OCI-LY1 (cell line): ENCODE data around the gene FAM83F.

Source experiments
- H2AFZ ChIP-seq: fragments of 200-600 bp; sonication (generic), shearing (Covaris generic); 2 replicates; pipeline ENCODE4 v1.6.0; 2014; ENCODE audit warnings: antibody characterized with exemption, mild to moderate bottlenecking, low read length
- H3F3A ChIP-seq: fragments of 200-600 bp; sonication (generic), shearing (Covaris generic); 2 replicates; pipeline ENCODE4 v1.6.0; 2014; ENCODE audit warnings: mild to moderate bottlenecking, antibody characterized with exemption, low read length, moderate library complexity; ENCODE audit not compliant: insufficient read depth
- H3K27ac ChIP-seq: fragments of 200-600 bp; sonication (generic); 2 replicates; pipeline ENCODE4 v1.5.1; 2014; ENCODE audit warnings: low read length, mixed run types, mild to moderate bottlenecking, low read depth; ENCODE audit not compliant: poor library complexity, severe bottlenecking
- H3K27me3 ChIP-seq: fragments of 200-600 bp; sonication (generic); 2 replicates; pipeline ENCODE4 v1.6.0; 2014; ENCODE audit warnings: antibody characterized with exemption, mild to moderate bottlenecking, low read length, moderate library complexity; ENCODE audit not compliant: insufficient read depth
- H3K36me3 ChIP-seq: fragments of 200-600 bp; sonication (generic); 2 replicates; pipeline ENCODE4 v1.6.1; 2014; ENCODE audit warnings: mild to moderate bottlenecking, antibody characterized with exemption, low read length, moderate library complexity, mixed read lengths; ENCODE audit not compliant: insufficient read depth
- H3K4me1 ChIP-seq: fragments of 200-600 bp; sonication (generic); 2 replicates; pipeline ENCODE4 v1.5.1; 2014; ENCODE audit warnings: mild to moderate bottlenecking, low read length, moderate library complexity; ENCODE audit not compliant: insufficient read depth, severe bottlenecking
- H3K4me2 ChIP-seq: fragments of 200-600 bp; sonication (generic), shearing (Covaris generic); 2 replicates; pipeline ENCODE4 v1.6.1; 2014; ENCODE audit warnings: low read length
- H3K4me3 ChIP-seq: fragments of 200-600 bp; sonication (generic); 2 replicates; pipeline ENCODE4 v1.5.1; 2014; ENCODE audit warnings: low read length, low read depth, mild to moderate bottlenecking, mixed read lengths; ENCODE audit not compliant: poor library complexity, severe bottlenecking
- H3K79me2 ChIP-seq: fragments of 200-600 bp; shearing (Covaris generic); 2 replicates; pipeline ENCODE4 v1.6.1; 2016; ENCODE audit warnings: mixed run types, low read length, mixed read lengths; ENCODE audit not compliant: insufficient read depth
- H3K9ac ChIP-seq: fragments of 200-600 bp; sonication (generic), shearing (Covaris generic); 2 replicates; pipeline ENCODE4 v1.6.1; 2014; ENCODE audit warnings: mild to moderate bottlenecking, low read length, mixed read lengths
- H3K9me2 ChIP-seq: fragments of 200-600 bp; sonication (generic), shearing (Covaris generic); 2 replicates; pipeline ENCODE4 v1.6.1; 2014; ENCODE audit warnings: low read depth, mild to moderate bottlenecking, low read length, mixed read lengths
- H3K9me3 ChIP-seq: fragments of 200-600 bp; shearing (Covaris generic); 2 replicates; pipeline ENCODE4 v1.6.1; 2014; ENCODE audit warnings: low read length, mixed read lengths
- H4K20me1 ChIP-seq: fragments of 200-600 bp; sonication (generic), shearing (Covaris generic); 2 replicates; pipeline ENCODE4 v1.6.0; 2016; ENCODE audit warnings: mild to moderate bottlenecking, low read length; ENCODE audit not compliant: insufficient read depth
- EZH2 ChIP-seq: fragments of 200-600 bp; sonication (generic), shearing (Covaris generic); IDR thresholded peaks from 2 replicates; pipeline ENCODE4 v1.8.0; 2017; ENCODE audit warnings: borderline replicate concordance, mixed run types, mild to moderate bottlenecking, antibody characterized with exemption, low read length, moderate library complexity, mixed read lengths
- TF ChIP-seq, protein P1 (sequence below): fragments of 200-600 bp; sonication (generic), shearing (Covaris generic); IDR thresholded peaks from 2 replicates; pipeline ENCODE4 v1.5.1; 2017; ENCODE audit warnings: mild to moderate bottlenecking, antibody characterized with exemption, low read length, moderate library complexity, mixed read lengths

The FAM83F gene

GRCh38 chr22:39979048-39979447 is 15.7 kb upstream of the FAM83F start:
- Histone ChIP-seq H3K27ac (no peak overlapping the region), H3K27me3 (no peaks in the 10 kb centered on the region; the same call in 1 of the 2 replicates), H3K9me3 (no peaks in the 10 kb centered on the region), H3K4me2 (no peak overlapping the region), H3K4me3 (no peak overlapping the region), H4K20me1 (no peaks in the 10 kb centered on the region), H3K36me3 (no peaks in the 10 kb centered on the region), H2AFZ (no peak overlapping the region), H3K4me1 (no peaks in the 10 kb centered on the region), H3K79me2 (no peaks in the 10 kb centered on the region), H3K9ac (no peak overlapping the region), H3F3A (no peaks in the 10 kb centered on the region), H3K9me2 (no peaks in the 10 kb centered on the region)
- TF ChIP-seq, protein P1, sequence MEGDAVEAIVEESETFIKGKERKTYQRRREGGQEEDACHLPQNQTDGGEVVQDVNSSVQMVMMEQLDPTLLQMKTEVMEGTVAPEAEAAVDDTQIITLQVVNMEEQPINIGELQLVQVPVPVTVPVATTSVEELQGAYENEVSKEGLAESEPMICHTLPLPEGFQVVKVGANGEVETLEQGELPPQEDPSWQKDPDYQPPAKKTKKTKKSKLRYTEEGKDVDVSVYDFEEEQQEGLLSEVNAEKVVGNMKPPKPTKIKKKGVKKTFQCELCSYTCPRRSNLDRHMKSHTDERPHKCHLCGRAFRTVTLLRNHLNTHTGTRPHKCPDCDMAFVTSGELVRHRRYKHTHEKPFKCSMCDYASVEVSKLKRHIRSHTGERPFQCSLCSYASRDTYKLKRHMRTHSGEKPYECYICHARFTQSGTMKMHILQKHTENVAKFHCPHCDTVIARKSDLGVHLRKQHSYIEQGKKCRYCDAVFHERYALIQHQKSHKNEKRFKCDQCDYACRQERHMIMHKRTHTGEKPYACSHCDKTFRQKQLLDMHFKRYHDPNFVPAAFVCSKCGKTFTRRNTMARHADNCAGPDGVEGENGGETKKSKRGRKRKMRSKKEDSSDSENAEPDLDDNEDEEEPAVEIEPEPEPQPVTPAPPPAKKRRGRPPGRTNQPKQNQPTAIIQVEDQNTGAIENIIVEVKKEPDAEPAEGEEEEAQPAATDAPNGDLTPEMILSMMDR: no peak
- TF ChIP-seq EZH2: no peak

- H3K36me3 ChIP-seq: no peaks in the 10 kb centered on the region
- H3K4me2 ChIP-seq: no peak overlapping the region
- no peak for TF ChIP-seq EZH2
- H3K79me2 ChIP-seq: no peaks in the 10 kb centered on the region
- no peak overlapping the region for H3K4me3 ChIP-seq
- H3K9me3 ChIP-seq: no peaks in the 10 kb centered on the region
- no peak overlapping the region for H3K9ac ChIP-seq
- no peaks in the 10 kb centered on the region for H3K9me2 ChIP-seq
- no peak overlapping the region for H2AFZ ChIP-seq
- no peaks in the 10 kb centered on the region for H4K20me1 ChIP-seq
- no peaks in the 10 kb centered on the region; the same call in 1 of the 2 replicates for H3K27me3 ChIP-seq
- H3K27ac ChIP-seq: no peak overlapping the region
- no peaks in the 10 kb centered on the region for H3K4me1 ChIP-seq
- H3F3A ChIP-seq: no peaks in the 10 kb centered on the region
These were observed 15.3 kb upstream of the FAM83F start for GRCh38 chr22:39979458-39979857.

GRCh38 chr22:39980596-39980995 is 14.2 kb upstream of the FAM83F start:
- no peak overlapping the region for H2AFZ ChIP-seq
- H3K36me3 ChIP-seq: no peaks in the 10 kb centered on the region
- H3F3A ChIP-seq: no peaks in the 10 kb centered on the region
- no peaks in the 10 kb centered on the region for H3K79me2 ChIP-seq
- no peak overlapping the region for H3K9ac ChIP-seq
- no peaks in the 10 kb centered on the region for H3K4me1 ChIP-seq
- no peak overlapping the region for H3K27ac ChIP-seq
- no peaks in the 10 kb centered on the region for H3K9me3 ChIP-seq
- H4K20me1 ChIP-seq: no peaks in the 10 kb centered on the region
- H3K4me2 ChIP-seq: no peak overlapping the region
- no peak overlapping the region for H3K4me3 ChIP-seq
- no peaks in the 10 kb centered on the region; the same call in 1 of the 2 replicates for H3K27me3 ChIP-seq
- no peak for TF ChIP-seq EZH2
- TF ChIP-seq, protein P1: no peak
- no peaks in the 10 kb centered on the region for H3K9me2 ChIP-seq

DNA sequence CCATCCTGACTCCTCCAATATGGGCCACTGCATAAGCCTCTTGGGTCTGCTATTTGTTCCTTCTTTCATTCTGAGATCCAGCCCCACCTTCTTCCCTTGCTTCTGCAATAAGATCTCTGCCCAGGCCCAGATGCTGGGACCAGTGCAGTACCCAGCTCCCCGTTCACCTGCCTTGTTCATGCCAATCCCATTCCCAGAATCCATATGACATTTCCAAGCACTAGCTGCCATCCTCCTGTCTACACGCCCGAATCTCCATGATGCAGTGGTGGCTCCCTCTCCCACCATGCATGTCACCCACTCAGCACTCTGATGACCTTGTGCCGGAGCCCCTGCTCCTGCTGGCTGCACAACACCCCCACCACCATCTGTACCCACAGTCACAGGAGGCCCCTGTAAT is 11.4 kb upstream of the FAM83F start:
- no peak overlapping the region for H2AFZ ChIP-seq
- H3K27me3 ChIP-seq: 0 out of 2 replicates have a peak, but pooled peaks cover 3% of the 10 kb centered on the region
- no peaks in the 10 kb centered on the region for H3K4me1 ChIP-seq
- no peaks in the 10 kb centered on the region for H3K9me3 ChIP-seq
- H3K4me2 ChIP-seq: no peak overlapping the region
- no peaks in the 10 kb centered on the region for H3F3A ChIP-seq
- no peaks in the 10 kb centered on the region for H4K20me1 ChIP-seq
- H3K9me2 ChIP-seq: no peaks in the 10 kb centered on the region
- H3K79me2 ChIP-seq: no peaks in the 10 kb centered on the region
- H3K27ac ChIP-seq: no peak overlapping the region
- H3K36me3 ChIP-seq: no peaks in the 10 kb centered on the region
- TF ChIP-seq, protein P1: no peak
- TF ChIP-seq EZH2: no peak
- no peak overlapping the region for H3K4me3 ChIP-seq
- H3K9ac ChIP-seq: no peak overlapping the region
